Liver (tissue), 2 donors: ENCODE measurements around the gene FAU.

Experiments
- GABPA ChIP-seq, 2 donors: IDR thresholded peaks in 1 of 2; conservative IDR thresholded peaks in 1 of 2; 2 replicates each; pipeline ENCODE4 v1.6.1; 2016; ENCODE audit warnings: antibody characterized with exemption in 2 of 2, mild to moderate bottlenecking in 1 of 2, moderate library complexity in 1 of 2
- RAD21 ChIP-seq, 2 donors: IDR thresholded peaks; 2 replicates each; pipeline ENCODE4 v1.6.1; 2016; ENCODE audit warnings: antibody characterized with exemption in 2 of 2, mild to moderate bottlenecking in 2 of 2
- donor health status: healthy.

DNA sequence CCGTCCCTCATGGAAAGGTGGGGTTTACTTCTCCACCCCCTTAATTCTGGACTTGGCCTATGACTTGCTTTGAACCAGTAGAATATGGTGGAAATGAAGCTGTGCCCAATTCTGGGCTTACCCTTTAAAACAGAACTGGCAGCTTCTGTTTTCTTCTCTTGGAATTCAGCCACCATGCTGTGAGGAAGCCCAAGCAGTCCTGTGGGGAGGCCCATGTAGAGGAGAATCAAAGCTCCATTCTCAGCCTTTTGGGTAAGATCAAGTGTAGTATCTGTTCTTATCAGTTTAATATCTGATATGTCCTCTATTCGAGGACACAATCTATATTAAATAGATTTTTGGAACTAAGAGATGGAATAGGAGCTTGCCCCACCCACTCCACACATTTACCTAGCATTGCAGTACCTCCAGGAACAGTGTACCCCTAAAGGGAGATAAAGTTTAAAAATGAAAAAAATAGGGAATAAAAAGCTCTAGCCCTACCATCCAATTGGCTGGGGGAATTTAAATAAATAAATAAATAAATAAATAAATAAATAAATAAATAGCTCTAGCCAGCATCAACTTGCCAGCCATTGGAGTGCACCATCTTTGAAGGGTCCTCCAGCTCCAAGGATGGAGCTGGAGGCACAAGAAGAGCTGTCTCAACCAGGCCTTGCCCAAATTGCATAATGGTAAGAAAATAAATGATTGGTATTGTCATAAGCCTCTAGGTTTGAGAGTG lies 25.6 kb upstream of the FAU start:
- TF ChIP-seq RAD21 (IDR thresholded peaks at IDR 0.05) (no peak), GABPA (IDR thresholded peaks at IDR 0.05 in 1 of 2, conservative IDR thresholded peaks at IDR 0.05 in 1 of 2) (no peak)
